Caki2 (cell line): ENCODE measurements around the gene OAS2. TPM values are rescaled to one million over a fixed set of nuclear protein-coding genes. Genes with fewer than 3 reads are reported as not detected.
"Not testable (repeated sequence)": the region's sequence is repeated elsewhere in the genome, so short reads cannot be mapped to it uniquely, and the experiment has no call there.

Experiments used
- DNase-seq: peaks from one replicate; pipeline ENCODE4 v3.0.0-alpha.2; 2015; ENCODE audit warnings: low read depth
- in situ Hi-C: cut with HindIII; loops from 2 replicates; pipeline ENCODE4 v1.10.0; 2016; ENCODE audit warnings: low sequenced_read_pairs, low pct_unique_long_range_greater_than_20kb, mixed read lengths
- total RNA-seq: library from RNA; depleted of rRNA; stranded (reverse); fragments of >200 nt; shearing (Covaris generic); gene quantifications from 2 replicates; pipeline ENCODE4 v1.2.3, GENCODE V29; 2014; ENCODE audit warnings: low replicate concordance

The OAS2 gene
- total RNA-seq, 1 experiment from 2014 or later, result 0.30 TPM

DNA sequence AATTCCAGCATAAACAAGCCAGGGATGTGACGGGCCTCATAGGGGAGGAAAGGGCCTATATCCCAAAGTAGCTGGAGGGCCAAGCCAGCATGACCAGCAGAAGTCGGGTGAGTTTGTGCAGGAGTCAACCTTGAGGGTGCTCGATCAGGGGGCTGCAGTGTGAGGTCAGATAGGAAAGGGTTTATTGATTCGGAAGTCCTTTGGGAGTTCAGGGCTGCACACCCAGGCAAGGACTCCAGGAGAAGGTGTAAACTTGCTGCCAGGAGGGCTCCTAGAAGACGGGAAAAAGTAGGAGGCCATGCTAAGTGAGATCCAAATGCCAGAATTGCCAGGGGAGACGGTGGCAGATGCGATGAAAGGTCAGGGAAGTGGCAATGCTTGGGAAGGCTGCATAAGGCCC, 3.4 kb upstream of the OAS2 start:
- DNase-seq, result no peak
- in situ Hi-C loops, result no loop called here

DNA sequence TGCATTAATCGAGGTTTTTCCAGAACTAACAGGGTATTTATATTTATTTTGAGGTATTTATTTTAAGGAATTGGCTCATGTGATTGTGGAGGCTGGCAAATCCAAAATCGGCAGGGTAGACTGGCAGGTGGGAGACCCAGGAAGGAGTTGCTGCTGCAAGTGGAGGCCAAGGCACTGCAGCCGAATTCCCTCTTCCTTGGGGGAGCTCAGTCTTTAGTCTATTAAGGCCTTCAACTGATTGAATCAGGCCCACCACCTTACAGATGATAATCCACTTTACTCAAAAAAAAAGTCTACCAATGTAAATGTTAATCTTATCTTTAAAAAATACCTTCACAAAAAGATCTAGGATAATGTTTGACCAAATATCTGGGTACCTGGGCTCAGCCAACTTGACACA, 1.2 kb upstream of the OAS2 start:
- in situ Hi-C loops, result no loop called here
- DNase-seq, result no peak

DNA sequence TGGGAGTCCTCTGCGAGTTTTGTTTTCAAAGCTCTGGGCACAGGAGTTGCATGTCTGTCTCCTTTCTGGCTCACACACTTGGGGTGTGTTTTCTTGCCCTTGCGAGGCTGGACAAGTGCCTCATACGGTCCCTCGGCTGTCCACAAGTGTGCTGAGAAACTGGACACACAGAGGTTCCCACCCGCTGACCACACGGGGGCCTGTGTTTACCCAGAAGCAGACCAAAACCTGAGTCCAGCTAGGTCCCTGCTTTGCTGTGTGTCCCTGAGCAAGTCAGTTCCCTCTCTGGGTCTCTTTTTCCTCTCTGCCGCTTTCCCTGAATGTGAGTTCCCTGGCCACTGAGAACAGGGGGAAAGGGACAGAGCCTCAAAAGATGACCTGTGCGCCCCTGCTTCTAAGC, 678 bp upstream of the OAS2 start:
- in situ Hi-C loops, result no loop called here
- no peak for DNase-seq

GRCh38 chr12:112979041-112979680, 842 bp downstream of the OAS2 start:
- in situ Hi-C loops, result no loop called here
- DNase-seq, result no peak

DNA sequence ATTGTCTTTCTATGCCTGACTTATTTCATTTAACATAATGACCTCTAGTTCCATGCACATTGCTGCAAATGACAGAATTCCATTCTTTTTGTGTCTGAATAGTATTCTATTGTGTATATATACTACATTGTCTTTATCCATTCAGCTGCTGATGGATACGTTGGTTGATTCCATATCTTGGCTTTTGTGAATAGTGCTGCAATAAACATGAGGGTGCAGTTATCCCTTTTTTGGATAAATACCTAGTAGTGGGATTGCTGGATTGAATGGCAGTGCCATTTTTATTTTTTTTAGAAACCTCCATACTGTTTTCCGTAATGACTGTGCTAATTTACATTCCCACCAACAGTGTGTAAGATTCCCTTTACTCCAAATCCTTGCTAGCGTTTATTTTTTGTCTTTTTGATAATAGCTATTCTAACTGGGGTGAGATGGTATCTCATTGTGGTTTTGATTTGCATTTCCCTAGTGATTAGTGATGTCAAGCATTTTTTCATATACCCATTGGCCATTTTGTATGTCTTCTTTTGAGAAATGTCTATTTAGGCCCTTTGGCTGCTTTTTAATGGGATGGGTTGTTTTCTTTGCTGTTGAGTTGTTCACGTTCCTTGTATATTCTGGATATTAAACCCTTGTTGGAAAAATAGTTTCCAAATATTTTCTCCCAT, 2.3 kb downstream of the OAS2 start:
- in situ Hi-C loops, result no loop called here
- no peak for DNase-seq

- in situ Hi-C loops, result no loop called here
- DNase-seq, result no peak
Observed at GRCh38 chr12:112985642-112986290, 7.4 kb downstream of the OAS2 start.

- no peak for DNase-seq
- in situ Hi-C loops, result no loop called here
Observed at GRCh38 chr12:112986291-112986800, 8.0 kb downstream of the OAS2 start.

- in situ Hi-C loops, result no loop called here
- no peak for DNase-seq
Observed at GRCh38 chr12:112987561-112987960, 9.2 kb downstream of the OAS2 start.

GRCh38 chr12:112988224-112988623, 9.9 kb downstream of the OAS2 start:
- DNase-seq, result no peak
- in situ Hi-C loops, result no loop called here

- DNase-seq, in situ Hi-C loops: not testable (repeated sequence)
Observed at GRCh38 chr12:112988823-112989385, 10.6 kb downstream of the OAS2 start.

DNA sequence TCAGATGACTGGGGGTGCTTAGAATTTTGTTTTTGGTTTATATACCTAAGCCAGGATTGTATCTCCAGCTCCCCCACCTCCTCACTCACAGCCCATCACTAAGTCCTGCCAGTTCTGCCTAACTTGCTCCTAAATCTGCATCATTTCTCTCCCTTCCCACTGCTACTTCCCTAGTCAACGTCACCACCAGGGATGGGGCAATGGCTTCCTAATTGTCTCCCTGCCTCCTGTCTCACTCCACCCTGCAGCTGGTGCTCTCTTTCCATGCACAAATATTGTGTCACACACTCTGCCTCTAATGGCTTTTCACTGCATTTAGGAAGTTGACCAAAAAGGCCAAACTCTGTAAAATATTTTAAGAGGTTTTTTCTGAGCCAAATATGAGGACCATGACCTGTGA, 11.5 kb downstream of the OAS2 start:
- in situ Hi-C loops, result no loop called here
- DNase-seq, result no peak

- in situ Hi-C loops, result no loop called here
- peak; percentile 42 for DNase-seq
Observed at GRCh38 chr12:112992541-112993398, 14.5 kb downstream of the OAS2 start.

GRCh38 chr12:112995008-112995407, 16.7 kb downstream of the OAS2 start:
- in situ Hi-C loops, result no loop called here
- no peak for DNase-seq

- DNase-seq, result no peak
- in situ Hi-C loops, result no loop called here
Observed at GRCh38 chr12:112996501-112996900, 18.2 kb downstream of the OAS2 start.

- no peak for DNase-seq
- in situ Hi-C loops, result no loop called here
Observed at GRCh38 chr12:112997506-112997905, 19.2 kb downstream of the OAS2 start.

DNA sequence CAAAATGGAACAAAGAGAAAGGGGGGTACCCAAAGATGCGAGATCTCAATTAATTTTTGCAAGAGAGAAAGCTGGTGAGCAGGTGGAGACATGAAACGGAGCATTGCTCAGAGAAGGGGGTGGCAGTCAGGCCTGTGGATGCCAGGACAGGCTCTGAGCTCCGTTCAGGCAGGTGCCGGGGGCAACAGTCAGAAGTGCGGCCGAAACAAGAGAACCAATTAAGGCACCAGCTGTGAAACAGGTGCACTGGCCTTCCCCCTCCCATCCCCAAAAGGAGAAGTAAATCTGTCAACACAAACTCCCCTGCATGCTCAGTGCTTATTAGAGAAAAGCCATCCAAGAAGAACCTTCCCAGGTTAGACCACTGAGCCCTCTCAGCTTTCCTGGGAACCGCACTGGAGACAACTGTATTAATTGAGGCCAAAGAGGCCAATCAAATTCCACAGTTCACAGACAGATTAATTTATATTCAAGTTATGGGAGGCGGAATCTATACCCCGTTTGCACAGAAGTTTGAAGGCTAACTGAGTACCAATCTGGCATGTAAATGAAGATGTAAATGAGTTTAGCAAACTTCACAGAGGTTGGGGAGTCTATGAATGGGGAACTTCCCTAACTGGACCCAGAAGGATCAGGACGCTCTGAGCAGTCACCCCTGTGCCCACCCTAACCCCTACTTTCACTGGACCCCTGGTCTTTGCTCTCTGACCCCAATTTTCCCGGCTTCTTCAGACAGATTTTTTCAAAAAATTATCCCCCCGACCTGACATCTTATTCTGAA, 20.9 kb downstream of the OAS2 start:
- no peak for DNase-seq
- in situ Hi-C loops, result no loop called here

DNA sequence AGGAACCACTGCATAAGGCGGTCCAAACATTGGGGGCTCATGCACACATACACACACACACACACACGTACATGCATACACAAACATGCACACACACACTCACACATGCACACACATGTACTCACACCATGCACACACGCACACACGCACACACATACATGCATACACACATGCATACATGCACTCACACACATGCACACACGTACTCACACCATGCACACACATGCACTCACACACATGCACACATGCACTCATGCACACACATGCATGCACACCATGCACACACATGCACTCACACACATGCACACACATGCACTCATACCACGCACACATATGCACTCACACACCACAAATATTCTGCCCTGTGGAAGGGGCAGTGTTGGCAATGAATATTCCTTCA, 22.1 kb downstream of the OAS2 start:
- in situ Hi-C loops, result no loop called here
- no peak for DNase-seq

DNA sequence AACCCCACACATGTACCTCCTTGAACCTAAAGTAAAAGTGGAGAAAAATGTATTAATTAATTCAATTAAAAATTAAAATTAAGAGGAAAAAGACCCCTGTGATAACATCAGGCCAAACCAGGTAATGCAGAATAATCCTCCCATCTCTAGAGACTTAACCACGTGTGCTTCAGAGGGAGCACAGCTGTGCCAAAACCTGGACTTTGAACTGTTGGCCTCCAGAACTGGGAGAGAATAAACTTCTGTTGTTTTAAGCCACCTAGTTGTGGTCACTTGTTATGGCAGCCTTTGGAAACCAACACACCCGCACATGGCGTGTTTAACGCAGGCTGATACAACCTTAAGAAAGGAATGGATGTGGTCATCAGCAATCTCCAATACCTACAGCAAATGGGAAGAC, 23.8 kb downstream of the OAS2 start:
- in situ Hi-C loops, result no loop called here
- no peak for DNase-seq
